Thymus (tissue), 11 donors: ENCODE measurements around the gene MAP4K5. TPM values are rescaled to one million over a fixed set of nuclear protein-coding genes. Genes with fewer than 3 reads are reported as not detected.

ENCODE experiments used
- DNase-seq, 9 donors: peaks; one replicate each; pipeline ENCODE4 v3.0.0-alpha.2; 2013; ENCODE audit warnings: low spot score in 9 of 9, low read depth in 6 of 9, missing footprints in 1 of 9
- H3K27ac ChIP-seq, 2 donors: one replicate each; pipeline ENCODE4 v1.5.1; 2013; ENCODE audit warnings: control low read depth in 1 of 2, low read depth in 1 of 2, low read length in 1 of 2, mild to moderate bottlenecking in 1 of 2, moderate library complexity in 1 of 2
- H3K27me3 ChIP-seq, 2 donors: one replicate each; pipeline ENCODE4 v1.5.1; 2013; ENCODE audit warnings: low read length in 1 of 2; ENCODE audit not compliant: control insufficient read depth in 2 of 2, insufficient read depth in 1 of 2
- H3K36me3 ChIP-seq, 2 donors: one replicate each; pipeline ENCODE4 v1.5.1; 2013; ENCODE audit warnings: low read length in 1 of 2, mild to moderate bottlenecking in 1 of 2, moderate library complexity in 1 of 2; ENCODE audit not compliant: control insufficient read depth in 2 of 2, insufficient read depth in 2 of 2
- H3K4me1 ChIP-seq, 2 donors: one replicate each; pipeline ENCODE4 v1.5.1; 2013; ENCODE audit warnings: low read length in 2 of 2; ENCODE audit not compliant: control insufficient read depth in 2 of 2, insufficient read depth in 2 of 2
- H3K4me3 ChIP-seq, 2 donors: one replicate each; pipeline ENCODE4 v1.5.1; 2013; ENCODE audit warnings: low read length in 2 of 2, control low read depth in 1 of 2, mild to moderate bottlenecking in 1 of 2
- H3K9me3 ChIP-seq, 2 donors: one replicate each; pipeline ENCODE4 v1.5.1; 2013; ENCODE audit warnings: low read length in 1 of 2, mild to moderate bottlenecking in 1 of 2; ENCODE audit not compliant: control insufficient read depth in 2 of 2, insufficient read depth in 1 of 2
- WGBS: extraction: QIAGEN DNeasy Blood & Tissue Kit; methylation state at CpG from one replicate; pipeline ENCODE4 v1.1.7; 2013; 5-methylcytosine and 5-hydroxymethylcytosine counted together
- polyA plus RNA-seq: library from polyadenylated mRNA; stranded (reverse); fragments of 200-250 nt; gene quantifications from one replicate; pipeline ENCODE4 v1.2.3, GENCODE V29; 2013
- total RNA-seq: library from RNA; stranded (reverse); fragments of 120-200 nt; gene quantifications from one replicate; pipeline ENCODE4 v1.2.4, GENCODE V29; 2013
- donor health status: healthy.

The MAP4K5 gene
- total and polyA plus RNA-seq, 2 donors, result 20.8 to 22.9 TPM

DNA sequence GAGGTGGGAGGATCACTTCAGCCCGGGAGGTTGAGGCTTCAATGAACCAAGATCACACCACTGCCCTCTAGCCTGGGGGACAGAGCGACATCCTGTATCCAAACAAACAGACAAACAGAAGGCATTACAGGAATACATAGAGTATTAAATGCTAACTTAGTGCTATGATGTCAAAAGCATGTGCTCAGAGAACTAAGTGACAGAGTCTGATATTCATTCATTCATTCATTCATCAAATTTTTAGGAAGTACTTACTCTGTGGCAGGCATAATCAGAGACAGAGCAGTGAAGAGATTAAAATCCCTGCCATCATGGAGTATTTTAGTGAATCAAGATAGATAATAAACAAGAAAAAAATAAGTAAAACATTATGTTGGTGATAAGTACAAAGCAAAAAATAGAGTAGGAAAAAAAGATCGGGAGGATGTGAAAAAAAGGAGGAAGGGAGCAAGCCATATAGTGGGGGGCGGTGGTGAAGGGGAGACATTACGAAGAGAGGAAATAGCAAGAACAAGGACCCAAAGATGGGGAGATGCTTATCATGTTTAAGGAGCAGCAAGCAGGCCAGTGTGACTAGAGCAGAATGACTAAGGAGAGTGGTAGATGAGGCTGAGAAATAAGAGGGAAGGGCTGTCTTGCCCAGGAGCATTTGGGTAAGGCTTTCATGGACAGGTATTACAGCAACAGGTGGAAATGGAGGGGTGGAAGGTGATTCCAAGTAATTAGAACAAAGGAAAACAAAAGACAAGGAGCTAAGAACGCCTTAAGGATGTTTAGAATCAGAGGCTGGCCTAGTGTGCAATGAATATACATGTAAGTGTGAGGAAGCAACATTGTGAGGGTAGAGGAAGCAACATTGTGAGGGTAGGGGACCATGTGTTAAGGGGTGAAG lies 2.8 kb downstream of the MAP4K5 start:
- DNase-seq, result peak in 1 of 9 donors; percentile 12
- no peaks in the 10 kb centered on the region for H3K36me3 ChIP-seq
- peaks cover 9 to 21% of the 10 kb centered on the region in 2 donors for H3K4me1 ChIP-seq
- H3K27ac ChIP-seq, result no peak overlapping the region
- H3K4me3 ChIP-seq, result no peak overlapping the region
- H3K27me3 ChIP-seq, result no peaks in the 10 kb centered on the region
- H3K9me3 ChIP-seq, result peaks cover 0 to 4% of the 10 kb centered on the region in 2 donors
- WGBS, result 82% methylated on average over 6 of the region's 6 CpGs

- Histone ChIP-seq H3K9me3 (peaks cover 0 to 4% of the 10 kb centered on the region in 2 donors), H3K4me3 (no peak overlapping the region), H3K27me3 (no peaks in the 10 kb centered on the region), H3K27ac (no peak overlapping the region), H3K4me1 (peaks cover 14 to 27% of the 10 kb centered on the region in 2 donors), H3K36me3 (no peaks in the 10 kb centered on the region)
- DNase-seq, result no peak
- 95% methylated on average over 1 of the region's 1 CpG for WGBS
Observed at GRCh38 chr14:50528000-50528399, 4.4 kb downstream of the MAP4K5 start.

- Histone ChIP-seq H3K4me1 (peaks cover 12 to 20% of the 10 kb centered on the region in 2 donors), H3K4me3 (no peak overlapping the region), H3K36me3 (no peaks in the 10 kb centered on the region), H3K27me3 (no peaks in the 10 kb centered on the region), H3K9me3 (no peaks in the 10 kb centered on the region), H3K27ac (peak overlapping the region in 1 of 2 donors; percentile 74)
- 79% methylated on average over 6 of the region's 6 CpGs for WGBS
- no peak for DNase-seq
Observed at GRCh38 chr14:50524731-50525515, 7.4 kb downstream of the MAP4K5 start.

DNA sequence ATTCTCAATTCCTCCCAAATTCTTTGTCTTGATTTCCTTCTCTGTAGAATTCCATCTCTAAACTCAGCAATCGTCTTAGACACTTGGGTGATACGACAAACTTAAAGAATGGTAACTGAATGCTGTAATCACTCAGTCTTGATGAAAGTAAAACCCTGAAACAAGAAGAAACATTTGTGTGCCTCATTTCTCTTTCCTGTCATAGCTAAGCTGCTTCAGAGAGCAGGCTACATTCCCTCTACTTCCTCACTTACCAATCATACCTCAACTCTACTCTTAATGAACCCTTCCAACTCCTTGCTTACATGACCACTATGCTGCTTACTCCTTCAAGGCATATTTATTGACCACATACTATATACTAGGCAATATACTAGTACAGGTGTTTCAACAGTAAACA lies 8.3 kb downstream of the MAP4K5 start:
- Histone ChIP-seq H3K4me1 (peaks cover 12 to 16% of the 10 kb centered on the region in 2 donors), H3K4me3 (no peak overlapping the region), H3K27me3 (no peaks in the 10 kb centered on the region), H3K36me3 (no peaks in the 10 kb centered on the region), H3K27ac (peak overlapping the region in 1 of 2 donors; percentile 74), H3K9me3 (no peaks in the 10 kb centered on the region)
- 85% methylated on average over 2 of the region's 2 CpGs for WGBS
- DNase-seq, result peak in 1 of 9 donors; percentile 46

DNA sequence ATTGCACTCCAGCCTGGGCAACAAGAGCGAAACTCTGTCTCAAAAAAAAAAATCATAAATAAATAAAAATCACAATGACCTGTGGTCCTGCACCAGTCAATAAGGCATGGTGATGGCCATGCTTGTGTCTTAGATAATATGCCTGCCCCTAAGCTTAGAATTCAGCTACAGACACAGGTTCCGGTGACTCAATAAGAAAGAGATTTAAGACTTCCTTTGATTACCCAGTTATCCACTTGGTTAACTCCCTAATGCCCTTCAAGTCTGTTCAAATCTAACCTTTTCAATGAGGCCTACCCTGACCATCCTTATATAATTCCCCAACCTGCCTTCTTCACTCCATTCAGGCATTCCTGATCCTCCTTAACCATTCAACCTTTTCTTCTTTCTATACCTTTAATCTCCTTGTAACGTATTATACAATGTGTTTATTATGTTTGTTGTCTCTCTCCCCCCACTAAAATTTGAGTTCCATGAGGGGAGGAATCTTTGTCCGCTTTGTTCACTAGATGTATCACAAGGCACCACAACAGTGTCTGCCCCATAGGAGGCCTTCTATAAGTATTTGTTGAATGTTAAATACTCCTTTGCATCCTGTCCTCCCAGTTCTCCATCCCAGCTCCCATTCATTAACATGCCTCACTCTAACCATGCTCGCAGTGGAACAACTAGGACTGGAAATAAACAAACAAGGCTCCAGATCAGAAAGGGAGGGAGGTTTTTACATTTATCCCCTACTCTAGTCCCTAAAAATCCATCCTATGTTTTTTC lies 8.9 kb downstream of the MAP4K5 start:
- 88% methylated on average over 5 of the region's 5 CpGs for WGBS
- no peaks in the 10 kb centered on the region for H3K36me3 ChIP-seq
- H3K4me3 ChIP-seq, result no peak overlapping the region
- H3K9me3 ChIP-seq, result no peaks in the 10 kb centered on the region
- H3K27ac ChIP-seq, result peak overlapping the region in 1 of 2 donors; percentile 74
- H3K27me3 ChIP-seq, result no peaks in the 10 kb centered on the region
- peaks cover 12 to 16% of the 10 kb centered on the region in 2 donors for H3K4me1 ChIP-seq
- no peak for DNase-seq

DNA sequence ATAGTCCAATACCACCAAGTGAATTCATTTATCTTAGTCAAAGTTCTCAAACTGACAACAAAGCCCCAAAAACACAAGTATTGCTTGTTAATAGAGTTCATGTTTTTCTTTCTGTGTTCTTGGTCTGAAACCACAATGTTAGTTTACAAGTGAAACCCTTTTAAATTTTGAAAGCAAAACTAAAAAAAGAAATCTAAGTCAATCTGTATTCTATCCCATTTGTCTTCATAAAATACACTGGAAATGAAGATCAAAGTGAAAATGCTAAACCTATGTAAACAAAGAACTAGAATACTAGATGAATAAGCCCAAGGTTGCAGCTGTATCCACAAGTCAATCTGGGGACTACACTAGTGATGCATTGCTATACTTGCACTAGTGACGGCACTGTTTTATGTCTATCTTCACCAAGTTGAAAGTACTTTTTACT lies 10.4 kb downstream of the MAP4K5 start:
- peak overlapping the region in 1 of 2 donors; percentile 14 for H3K27ac ChIP-seq
- no peak overlapping the region for H3K4me3 ChIP-seq
- 34% methylated on average over 1 of the region's 1 CpG for WGBS

DNA sequence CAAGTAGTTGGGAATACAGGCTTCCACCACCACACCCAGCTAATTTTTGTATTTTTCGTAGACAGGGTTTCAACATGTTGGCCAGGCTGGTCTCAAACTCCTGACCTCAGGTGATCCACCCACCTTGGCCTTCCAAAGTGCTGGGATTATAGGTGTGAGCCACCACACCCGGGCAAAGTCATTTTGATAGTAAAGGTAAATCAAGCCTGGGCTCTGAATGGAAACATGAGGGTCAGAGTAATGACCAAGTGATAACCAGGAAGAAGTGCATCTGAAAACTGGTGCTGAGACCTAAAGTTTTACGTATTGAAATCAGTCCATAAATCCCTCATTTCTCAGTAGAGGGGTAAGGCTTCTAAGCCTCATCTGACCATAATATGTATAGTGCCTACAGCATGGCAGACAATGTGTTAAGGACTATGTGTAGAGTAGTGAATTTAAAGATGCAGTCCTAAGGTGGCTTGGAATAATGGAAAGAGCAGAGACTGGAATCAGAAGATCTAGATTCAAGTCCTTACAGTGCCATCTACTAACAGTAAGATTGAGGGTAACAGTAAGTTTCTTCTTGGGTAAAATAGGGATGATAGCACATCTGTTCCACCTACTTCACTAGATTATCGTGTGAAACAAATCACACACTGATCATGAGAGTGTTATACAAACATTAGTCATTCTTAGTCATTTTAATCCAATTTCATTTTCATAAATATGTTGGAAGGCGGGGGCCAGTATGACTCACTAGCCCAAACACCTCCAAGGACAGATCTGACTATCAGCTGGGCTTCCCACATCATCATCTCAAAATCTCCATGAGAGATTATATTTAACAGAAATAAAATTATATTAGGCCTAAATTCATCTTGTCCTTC lies 11.2 kb downstream of the MAP4K5 start:
- WGBS, result 77% methylated on average over 5 of the region's 5 CpGs
- peak overlapping the region in 1 of 2 donors; percentile 14 for H3K27ac ChIP-seq
- DNase-seq, result no peak

More for the DNA sequence above, 10.4 kb downstream of the MAP4K5 start:
- Histone ChIP-seq H3K9me3 (no peaks in the 10 kb centered on the region), H3K27me3 (no peaks in the 10 kb centered on the region), H3K4me1 (peaks cover 12 to 16% of the 10 kb centered on the region in 2 donors), H3K36me3 (no peaks in the 10 kb centered on the region)
- peak in 2 of 9 donors; percentile 24 to 38 for DNase-seq

GRCh38 chr14:50516091-50516490 lies 16.3 kb downstream of the MAP4K5 start:
- H3K27me3 ChIP-seq, result no peaks in the 10 kb centered on the region
- WGBS, result 96% methylated on average over 2 of the region's 2 CpGs
- no peak for DNase-seq
- H3K4me1 ChIP-seq, result no peaks in the 10 kb centered on the region
- H3K36me3 ChIP-seq, result peaks cover 0 to 3% of the 10 kb centered on the region in 2 donors
- no peak overlapping the region for H3K4me3 ChIP-seq
- H3K9me3 ChIP-seq, result no peaks in the 10 kb centered on the region
- no peak overlapping the region for H3K27ac ChIP-seq

More for the DNA sequence above, 11.2 kb downstream of the MAP4K5 start:
- peaks cover 12 to 16% of the 10 kb centered on the region in 2 donors for H3K4me1 ChIP-seq
- no peaks in the 10 kb centered on the region for H3K36me3 ChIP-seq
- H3K4me3 ChIP-seq, result no peak overlapping the region
- H3K27me3 ChIP-seq, result no peaks in the 10 kb centered on the region
- H3K9me3 ChIP-seq, result no peaks in the 10 kb centered on the region
